ENCODE measurements around the gene STOML1. TPM values are rescaled to one million over a fixed set of nuclear protein-coding genes. Genes with fewer than 3 reads are reported as not detected.

The STOML1 gene
- total and polyA plus RNA-seq, 10 of the 15 experiments (the other 5 are each of a cell fraction or from before 2014, with no cell fraction given): 0.14 to 13.6 (median 8.3) TPM

DNA sequence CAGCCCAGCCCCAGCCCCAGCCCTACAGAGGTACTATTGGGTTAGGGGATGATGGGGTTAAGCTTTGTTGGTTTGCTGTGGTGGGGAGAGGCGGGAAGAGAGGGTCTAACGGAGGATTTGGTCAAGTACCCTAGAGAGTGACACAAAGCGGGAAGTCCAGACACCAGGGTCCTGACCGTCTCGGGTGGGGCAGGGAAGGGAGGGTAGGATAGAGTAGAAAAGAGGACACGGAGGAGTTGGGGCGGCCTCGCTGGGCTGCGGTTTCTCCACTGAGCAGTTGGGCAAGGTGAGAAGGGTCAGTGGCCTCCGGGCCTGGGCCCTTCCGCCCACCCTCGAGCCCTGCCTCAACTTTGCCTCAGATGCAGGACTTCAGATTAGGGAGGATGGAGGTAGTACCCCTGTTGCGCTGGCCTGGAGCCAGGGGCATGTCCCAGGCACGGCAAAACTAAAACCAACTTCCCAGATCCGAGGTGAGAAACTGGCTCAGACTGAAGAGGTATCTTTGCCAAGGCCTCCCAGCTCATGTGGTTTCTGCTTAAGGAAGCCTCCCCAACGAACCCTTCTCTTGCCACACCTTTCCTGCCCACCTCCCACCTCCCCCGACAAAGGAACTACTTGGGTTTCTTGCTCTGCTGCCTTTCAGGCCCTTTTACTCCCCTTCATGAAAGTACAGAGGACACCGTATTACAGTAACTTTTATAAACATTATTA lies 3.0 kb upstream of the STOML1 start (continued):
- TF ChIP-seq, protein P1, sequence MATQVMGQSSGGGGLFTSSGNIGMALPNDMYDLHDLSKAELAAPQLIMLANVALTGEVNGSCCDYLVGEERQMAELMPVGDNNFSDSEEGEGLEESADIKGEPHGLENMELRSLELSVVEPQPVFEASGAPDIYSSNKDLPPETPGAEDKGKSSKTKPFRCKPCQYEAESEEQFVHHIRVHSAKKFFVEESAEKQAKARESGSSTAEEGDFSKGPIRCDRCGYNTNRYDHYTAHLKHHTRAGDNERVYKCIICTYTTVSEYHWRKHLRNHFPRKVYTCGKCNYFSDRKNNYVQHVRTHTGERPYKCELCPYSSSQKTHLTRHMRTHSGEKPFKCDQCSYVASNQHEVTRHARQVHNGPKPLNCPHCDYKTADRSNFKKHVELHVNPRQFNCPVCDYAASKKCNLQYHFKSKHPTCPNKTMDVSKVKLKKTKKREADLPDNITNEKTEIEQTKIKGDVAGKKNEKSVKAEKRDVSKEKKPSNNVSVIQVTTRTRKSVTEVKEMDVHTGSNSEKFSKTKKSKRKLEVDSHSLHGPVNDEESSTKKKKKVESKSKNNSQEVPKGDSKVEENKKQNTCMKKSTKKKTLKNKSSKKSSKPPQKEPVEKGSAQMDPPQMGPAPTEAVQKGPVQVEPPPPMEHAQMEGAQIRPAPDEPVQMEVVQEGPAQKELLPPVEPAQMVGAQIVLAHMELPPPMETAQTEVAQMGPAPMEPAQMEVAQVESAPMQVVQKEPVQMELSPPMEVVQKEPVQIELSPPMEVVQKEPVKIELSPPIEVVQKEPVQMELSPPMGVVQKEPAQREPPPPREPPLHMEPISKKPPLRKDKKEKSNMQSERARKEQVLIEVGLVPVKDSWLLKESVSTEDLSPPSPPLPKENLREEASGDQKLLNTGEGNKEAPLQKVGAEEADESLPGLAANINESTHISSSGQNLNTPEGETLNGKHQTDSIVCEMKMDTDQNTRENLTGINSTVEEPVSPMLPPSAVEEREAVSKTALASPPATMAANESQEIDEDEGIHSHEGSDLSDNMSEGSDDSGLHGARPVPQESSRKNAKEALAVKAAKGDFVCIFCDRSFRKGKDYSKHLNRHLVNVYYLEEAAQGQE (IDR thresholded peaks at IDR 0.05; ENCODE audit: low read depth, low read length): no peak
- no peak for TF ChIP-seq JUNB (IDR thresholded peaks at IDR 0.05)
- TF ChIP-seq, protein P2, sequence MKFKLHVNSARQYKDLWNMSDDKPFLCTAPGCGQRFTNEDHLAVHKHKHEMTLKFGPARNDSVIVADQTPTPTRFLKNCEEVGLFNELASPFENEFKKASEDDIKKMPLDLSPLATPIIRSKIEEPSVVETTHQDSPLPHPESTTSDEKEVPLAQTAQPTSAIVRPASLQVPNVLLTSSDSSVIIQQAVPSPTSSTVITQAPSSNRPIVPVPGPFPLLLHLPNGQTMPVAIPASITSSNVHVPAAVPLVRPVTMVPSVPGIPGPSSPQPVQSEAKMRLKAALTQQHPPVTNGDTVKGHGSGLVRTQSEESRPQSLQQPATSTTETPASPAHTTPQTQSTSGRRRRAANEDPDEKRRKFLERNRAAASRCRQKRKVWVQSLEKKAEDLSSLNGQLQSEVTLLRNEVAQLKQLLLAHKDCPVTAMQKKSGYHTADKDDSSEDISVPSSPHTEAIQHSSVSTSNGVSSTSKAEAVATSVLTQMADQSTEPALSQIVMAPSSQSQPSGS (IDR thresholded peaks at IDR 0.05; ENCODE audit: low read length): no peak
- no peak for TF ChIP-seq NRF1 (conservative IDR thresholded peaks at IDR 0.05; ENCODE audit: low read depth, low read length)
- no peak for TF ChIP-seq NFIC (IDR thresholded peaks at IDR 0.05; ENCODE audit: low read depth, low read length)
- TF ChIP-seq FOS (IDR thresholded peaks at IDR 0.05; ENCODE audit: borderline replicate concordance, extremely low read depth, insufficient read length): no peak
- no peak for TF ChIP-seq NR2C2 (IDR thresholded peaks at IDR 0.05; ENCODE audit: borderline replicate concordance, control insufficient read depth, insufficient read length, low read depth)
- no peak for TF ChIP-seq SRF (IDR thresholded peaks at IDR 0.05; ENCODE audit: low read depth in 2 of 2, low read length in 2 of 2)
- TF ChIP-seq KDM1A (IDR thresholded peaks at IDR 0.05; ENCODE audit: borderline replicate concordance): no peak
- TF ChIP-seq CBFB (IDR thresholded peaks at IDR 0.05; ENCODE audit: low read depth): 0 out of 2 replicates have a peak, but pooled peaks have one; percentile 14
- no peak for TF ChIP-seq FOXM1 (IDR thresholded peaks at IDR 0.05; ENCODE audit: low read depth, low read length)
- no peak for TF ChIP-seq EP300 (IDR thresholded peaks at IDR 0.05; ENCODE audit: borderline replicate concordance in 1 of 2, control insufficient read depth in 1 of 2, low read depth in 2 of 2, low read length in 2 of 2)
- TF ChIP-seq NR2C1 (IDR thresholded peaks at IDR 0.05): no peak
- TF ChIP-seq, protein P3, sequence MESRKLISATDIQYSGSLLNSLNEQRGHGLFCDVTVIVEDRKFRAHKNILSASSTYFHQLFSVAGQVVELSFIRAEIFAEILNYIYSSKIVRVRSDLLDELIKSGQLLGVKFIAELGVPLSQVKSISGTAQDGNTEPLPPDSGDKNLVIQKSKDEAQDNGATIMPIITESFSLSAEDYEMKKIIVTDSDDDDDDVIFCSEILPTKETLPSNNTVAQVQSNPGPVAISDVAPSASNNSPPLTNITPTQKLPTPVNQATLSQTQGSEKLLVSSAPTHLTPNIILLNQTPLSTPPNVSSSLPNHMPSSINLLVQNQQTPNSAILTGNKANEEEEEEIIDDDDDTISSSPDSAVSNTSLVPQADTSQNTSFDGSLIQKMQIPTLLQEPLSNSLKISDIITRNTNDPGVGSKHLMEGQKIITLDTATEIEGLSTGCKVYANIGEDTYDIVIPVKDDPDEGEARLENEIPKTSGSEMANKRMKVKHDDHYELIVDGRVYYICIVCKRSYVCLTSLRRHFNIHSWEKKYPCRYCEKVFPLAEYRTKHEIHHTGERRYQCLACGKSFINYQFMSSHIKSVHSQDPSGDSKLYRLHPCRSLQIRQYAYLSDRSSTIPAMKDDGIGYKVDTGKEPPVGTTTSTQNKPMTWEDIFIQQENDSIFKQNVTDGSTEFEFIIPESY (IDR thresholded peaks at IDR 0.05): no peak
- TF ChIP-seq, protein P4, sequence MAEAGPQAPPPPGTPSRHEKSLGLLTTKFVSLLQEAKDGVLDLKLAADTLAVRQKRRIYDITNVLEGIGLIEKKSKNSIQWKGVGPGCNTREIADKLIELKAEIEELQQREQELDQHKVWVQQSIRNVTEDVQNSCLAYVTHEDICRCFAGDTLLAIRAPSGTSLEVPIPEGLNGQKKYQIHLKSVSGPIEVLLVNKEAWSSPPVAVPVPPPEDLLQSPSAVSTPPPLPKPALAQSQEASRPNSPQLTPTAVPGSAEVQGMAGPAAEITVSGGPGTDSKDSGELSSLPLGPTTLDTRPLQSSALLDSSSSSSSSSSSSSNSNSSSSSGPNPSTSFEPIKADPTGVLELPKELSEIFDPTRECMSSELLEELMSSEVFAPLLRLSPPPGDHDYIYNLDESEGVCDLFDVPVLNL (IDR thresholded peaks at IDR 0.05; ENCODE audit: low read depth, low read length): no peak
- no peak for TF ChIP-seq ESRRA (IDR thresholded peaks at IDR 0.05; ENCODE audit: low read length)
- peak; percentile 53; the same call in 1 of the 2 replicates for TF ChIP-seq NR2F1 (conservative IDR thresholded peaks at IDR 0.05)
- no peak for TF ChIP-seq TBL1XR1 (IDR thresholded peaks at IDR 0.05; ENCODE audit: low read depth, low read length)
- TF ChIP-seq POLR2A (IDR thresholded peaks at IDR 0.05; ENCODE audit: low read depth, low read length): no peak
- TF ChIP-seq SUPT20H (IDR thresholded peaks at IDR 0.05; ENCODE audit: borderline replicate concordance, control insufficient read depth, low read depth, low read length): no peak
- 0 out of 2 replicates have a peak, but pooled peaks have one; percentile 22 for TF ChIP-seq MLLT1 (IDR thresholded peaks at IDR 0.05)
